IMR-90 (cell line): ENCODE measurements around the gene PAQR5. TPM values are rescaled to one million over a fixed set of nuclear protein-coding genes. Genes with fewer than 3 reads are reported as not detected.

Source experiments
- ATAC-seq: fragments of 200-7000 bp; cut with Tn5 transposase; 2 replicates; pipeline ENCODE4 v1.9.1; 2020; ENCODE audit warnings: low read depth, mild to moderate bottlenecking, moderate library complexity
- BruUV-seq: library from RNA; stranded (reverse); fragments of 400-500 nt; replicated peaks from 2 replicates; lab custom pipeline; 2021; lab: Mats Ljungman, UMichigan
- CTCF ChIA-PET: fragments of 300-600 bp; formaldehyde crosslinking; extraction: SDS; loops from one replicate; lab custom pipeline; 2021; ENCODE audit warnings: antibody characterized with exemption; lab: Yijun Ruan, JAX
- POLR2A ChIA-PET: fragments of 300-600 bp; sonication (Branson Sonifier 250); formaldehyde crosslinking; loops from one replicate; lab custom pipeline; 2022; ENCODE audit warnings: antibody characterized with exemption; ENCODE audit not compliant: unreplicated experiment; lab: Charles Lee
- DNase-seq: peaks from one replicate; pipeline ENCODE4 v3.0.0; 2013
- H2AFZ ChIP-seq: replicated peaks from 2 replicates; pipeline ENCODE3; 2013; ENCODE audit warnings: low read length, mild to moderate bottlenecking; ENCODE audit not compliant: poor library complexity
- H2AK5ac ChIP-seq: 2 replicates; pipeline ENCODE4 v1.6.1; 2013; ENCODE audit warnings: low read depth, low read length, inconsistent platforms
- H2AK9ac ChIP-seq: replicated peaks from 2 replicates; pipeline ENCODE3; 2013; ENCODE audit warnings: mild to moderate bottlenecking, low read depth, low read length, moderate library complexity; ENCODE audit not compliant: poor library complexity
- H2BK120ac ChIP-seq: 2 replicates; pipeline ENCODE4 v1.6.1; 2013; ENCODE audit warnings: low read depth, low read length, inconsistent platforms
- H2BK15ac ChIP-seq: 3 replicates; pipeline ENCODE4 v1.6.1; 2013; ENCODE audit warnings: low read depth, low read length, inconsistent platforms
- H2BK20ac ChIP-seq: 2 replicates; pipeline ENCODE4 v1.6.1; 2013; ENCODE audit warnings: low read depth, mild to moderate bottlenecking, inconsistent platforms, low read length, moderate library complexity
- H2BK5ac ChIP-seq: 2 replicates; pipeline ENCODE4 v1.6.1; 2013; ENCODE audit warnings: mild to moderate bottlenecking, low read depth, low read length, inconsistent platforms; ENCODE audit not compliant: poor library complexity, severe bottlenecking
- H3K14ac ChIP-seq: replicated peaks from 2 replicates; pipeline ENCODE4 v1.6.1; 2013; ENCODE audit warnings: low read depth, low read length, inconsistent platforms
- H3K18ac ChIP-seq: 2 replicates; pipeline ENCODE4 v1.6.1; 2013; ENCODE audit warnings: low read depth, low read length, control low read depth
- H3K23ac ChIP-seq: 2 replicates; pipeline ENCODE4 v1.6.1; 2013; ENCODE audit warnings: low read depth, low read length, inconsistent platforms
- H3K27ac ChIP-seq: 2 replicates; pipeline ENCODE4 v1.5.1; 2013; ENCODE audit warnings: mild to moderate bottlenecking, control low read depth, low read length; ENCODE audit not compliant: insufficient read depth
- H3K27me3 ChIP-seq: 2 replicates; pipeline ENCODE4 v1.6.1; 2013; ENCODE audit warnings: low read length; ENCODE audit not compliant: control insufficient read depth, insufficient read depth
- H3K36me3 ChIP-seq: 2 replicates; pipeline ENCODE4 v1.6.1; 2013; ENCODE audit warnings: low read length, mixed read lengths; ENCODE audit not compliant: control insufficient read depth, insufficient read depth
- H3K4ac ChIP-seq: 2 replicates; pipeline ENCODE4 v1.6.1; 2013; ENCODE audit warnings: low read depth, low read length, inconsistent platforms
- H3K4me1 ChIP-seq: 2 replicates; pipeline ENCODE4 v1.6.1; 2013; ENCODE audit warnings: low read length, mixed read lengths; ENCODE audit not compliant: control insufficient read depth, insufficient read depth
- H3K4me2 ChIP-seq: 2 replicates; pipeline ENCODE4 v1.6.1; 2013; ENCODE audit warnings: low read depth, mild to moderate bottlenecking, control low read depth, low read length, moderate library complexity
- H3K4me3 ChIP-seq: 2 replicates; pipeline ENCODE4 v1.5.1; 2013; ENCODE audit warnings: low read depth, mild to moderate bottlenecking, control low read depth, low read length, moderate library complexity; ENCODE audit not compliant: insufficient read depth
- H3K56ac ChIP-seq: 2 replicates; pipeline ENCODE4 v1.6.1; 2013; ENCODE audit warnings: low read length, inconsistent platforms; ENCODE audit not compliant: insufficient read depth; ENCODE audit errors: extremely low read depth
- H3K79me1 ChIP-seq, 2 experiments: 2 replicates each; pipeline ENCODE4 v1.6.1; 2013; ENCODE audit warnings: low read length in 2 of 2, inconsistent platforms in 1 of 2, low read depth in 1 of 2
- H3K9ac ChIP-seq: 2 replicates; pipeline ENCODE4 v1.6.1; 2013; ENCODE audit warnings: low read depth, low read length, control low read depth
- H3K9me1 ChIP-seq: 2 replicates; pipeline ENCODE4 v1.6.1; 2013; ENCODE audit warnings: low read length, inconsistent platforms; ENCODE audit not compliant: insufficient read depth
- H3K9me3 ChIP-seq: 2 replicates; pipeline ENCODE4 v1.6.1; 2013; ENCODE audit warnings: low read length; ENCODE audit not compliant: control insufficient read depth, insufficient read depth
- H4K20me1 ChIP-seq: 2 replicates; pipeline ENCODE4 v1.6.1; 2013; ENCODE audit warnings: low read length, inconsistent platforms; ENCODE audit not compliant: insufficient read depth
- H4K5ac ChIP-seq: 2 replicates; pipeline ENCODE4 v1.6.1; 2013; ENCODE audit warnings: mild to moderate bottlenecking, low read depth, low read length, control low read depth
- H4K8ac ChIP-seq, 2 experiments: 2 replicates each; pipeline ENCODE4 v1.6.1; 2013; ENCODE audit warnings: low read depth in 2 of 2, low read length in 2 of 2, control low read depth in 1 of 2, inconsistent platforms in 1 of 2
- H4K91ac ChIP-seq: 2 replicates; pipeline ENCODE4 v1.6.1; 2013; ENCODE audit warnings: low read depth, low read length, inconsistent platforms; ENCODE audit not compliant: insufficient read depth
- BHLHE40 ChIP-seq: fragments of 150-350 bp; IDR thresholded peaks from 2 replicates; pipeline ENCODE4 v1.6.1; 2016; ENCODE audit warnings: mild to moderate bottlenecking, low read depth, low read length
- CEBPB ChIP-seq: IDR thresholded peaks from 2 replicates; pipeline ENCODE4 v1.6.1; 2012; ENCODE audit warnings: low read depth, low read length, improper control_type of control experiment
- CHD1 ChIP-seq: IDR thresholded peaks from 2 replicates; pipeline ENCODE4 v1.6.1; 2012; ENCODE audit warnings: low read depth, low read length, improper control_type of control experiment
- CTCF ChIP-seq: conservative IDR thresholded peaks from 2 replicates; pipeline ENCODE4 v1.5.1; 2012; ENCODE audit warnings: mild to moderate bottlenecking, low read depth, low read length, improper control_type of control experiment
- ELK1 ChIP-seq: fragments of 150-350 bp; IDR thresholded peaks from 2 replicates; pipeline ENCODE4 v1.6.1; 2016; ENCODE audit warnings: low read depth, mild to moderate bottlenecking, low read length, moderate library complexity, borderline replicate concordance
- FOS ChIP-seq: fragments of 150-350 bp; IDR thresholded peaks from 2 replicates; pipeline ENCODE4 v1.6.1; 2016; ENCODE audit warnings: low read depth, low read length
- MAFK ChIP-seq: IDR thresholded peaks from 2 replicates; pipeline ENCODE4 v1.6.1; 2012; ENCODE audit warnings: low read depth, low read length, improper control_type of control experiment
- MAZ ChIP-seq: IDR thresholded peaks from 2 replicates; pipeline ENCODE4 v1.6.1; 2012; ENCODE audit warnings: low read depth, mild to moderate bottlenecking, low read length, improper control_type of control experiment, moderate library complexity, borderline replicate concordance
- NFE2L2 ChIP-seq: fragments of 150-350 bp; IDR thresholded peaks from 2 replicates; pipeline ENCODE4 v1.6.1; 2016; ENCODE audit warnings: low read depth, mild to moderate bottlenecking, low read length
- RAD21 ChIP-seq: IDR thresholded peaks from 2 replicates; pipeline ENCODE4 v1.6.1; 2012; ENCODE audit warnings: low read length, improper control_type of control experiment
- RCOR1 ChIP-seq: IDR thresholded peaks from 2 replicates; pipeline ENCODE4 v1.6.1; 2012; ENCODE audit warnings: mild to moderate bottlenecking, low read length, improper control_type of control experiment; ENCODE audit not compliant: insufficient replicate concordance
- RFX5 ChIP-seq: IDR thresholded peaks from 2 replicates; pipeline ENCODE4 v1.8.0; 2012; ENCODE audit warnings: low read depth, mild to moderate bottlenecking, low read length, moderate library complexity
- USF2 ChIP-seq: fragments of 150-350 bp; IDR thresholded peaks from 2 replicates; pipeline ENCODE4 v1.6.1; 2017; ENCODE audit warnings: mild to moderate bottlenecking, antibody characterized with exemption, low read length, low read depth
- WGBS, 2 experiments: methylation state at CpG; one replicate each; pipeline versions ENCODE4 v1.1.5 to v1.1.7; 2013; ENCODE audit warnings: missing lambda C conversion rate in 2 of 2; ENCODE audit not compliant: insufficient read length in 1 of 2; ENCODE audit errors: extremely low coverage in 2 of 2; 5-methylcytosine and 5-hydroxymethylcytosine counted together
- dilution Hi-C: fragments of 300-500 bp; cut with HindIII; formaldehyde crosslinking; loops from one replicate; pipeline ENCODE4 v1.14.3; 2018; ENCODE audit warnings: low sequenced_read_pairs; ENCODE audit not compliant: unreplicated experiment
- in situ Hi-C: fragments of 300-500 bp; cut with MboI; formaldehyde crosslinking; loops from 3 replicates; pipeline ENCODE4 v1.14.3; 2019; ENCODE audit warnings: low sequenced_read_pairs, inconsistent platforms, mixed read lengths
- intact Hi-C: fragments of 100-400 bp; cut with micrococcal nuclease; formaldehyde crosslinking; loops from 2 replicates; pipeline ENCODE4 v1.10.0; 2022
- polyA plus RNA-seq, 3 experiments: library from polyadenylated mRNA; depleted of rRNA; stranded (reverse); fragments of >200 nt; gene quantifications; 2 replicates each; pipeline ENCODE4 v1.2.3, GENCODE V29; 2012; ENCODE audit warnings: low replicate concordance in 1 of 3
- total RNA-seq: library from RNA; depleted of rRNA; stranded (reverse); fragments of >200 nt; gene quantifications from 2 replicates; pipeline ENCODE4 v1.2.3, GENCODE V29; 2012

Gene PAQR5
- total and polyA plus RNA-seq, 2 of the 4 experiments (the other 2 are of a cell fraction): 2.3 to 2.7 TPM

GRCh38 chr15:69288531-69289341 lies 10.0 kb upstream of the PAQR5 start:
- Histone ChIP-seq H2BK120ac (peak overlapping the region; percentile 29; the same call in 1 of the 2 replicates), H3K4me3 (no peak overlapping the region), H2AK5ac (peak overlapping the region; percentile 54; the same call in 1 of the 2 replicates), H3K9ac (no peak overlapping the region), H2BK15ac (0 out of 3 replicates have a peak overlapping the region, but pooled peaks have one; percentile 21), H3K79me1 (no peaks in the 10 kb centered on the region), H2AFZ (peak overlapping the region; percentile 36), H2AK9ac (peak overlapping the region; percentile 7), H3K23ac (no peak overlapping the region), H3K14ac (no peak overlapping the region), H4K91ac (no peak overlapping the region), H4K8ac (no peak overlapping the region), H2BK20ac (no peak overlapping the region), H4K20me1 (no peaks in the 10 kb centered on the region), H3K4ac (peak overlapping the region; percentile 24; the same call in 1 of the 2 replicates), H3K27ac (peak overlapping the region; percentile 60; the same call in 1 of the 2 replicates), H3K4me1 (peaks cover 16% of the 10 kb centered on the region; the same call in 1 of the 2 replicates), H4K5ac (peak overlapping the region; percentile 19; the same call in 1 of the 2 replicates), H3K56ac (no peak overlapping the region), H3K18ac (no peak overlapping the region; the same call in 1 of the 2 replicates), H3K9me1 (0 out of 2 replicates have a peak, but pooled peaks cover 4% of the 10 kb centered on the region), H3K4me2 (no peak overlapping the region; the same call in 1 of the 2 replicates), H3K27me3 (peaks cover 2% of the 10 kb centered on the region; the same call in 1 of the 2 replicates), H3K36me3 (no peaks in the 10 kb centered on the region), H3K9me3 (no peaks in the 10 kb centered on the region), H2BK5ac (no peak overlapping the region)
- ChIA-PET CTCF (no interaction called here), POLR2A (no interaction called here)
- dilution Hi-C loops: no loop called here
- intact Hi-C loops: no loop called here
- no TSS peak for BruUV-seq
- ATAC-seq (peak; percentile 7; the same call in 1 of the 2 replicates), DNase-seq (no peak)
- in situ Hi-C loops: no loop called here
- WGBS, 2 experiments: 95% methylated on average over 7 of the region's 11 CpGs; no CpG with 5 or more reads in 1 of the 2 experiments
- TF ChIP-seq CHD1: no peak
- no peak for TF ChIP-seq FOS
- no peak for TF ChIP-seq CTCF
- TF ChIP-seq RFX5: no peak
- no peak for TF ChIP-seq BHLHE40
- TF ChIP-seq CEBPB: no peak
- no peak for TF ChIP-seq NFE2L2
- TF ChIP-seq USF2: no peak
- no peak for TF ChIP-seq RAD21
- TF ChIP-seq MAFK: no peak
- TF ChIP-seq RCOR1: no peak
- no peak for TF ChIP-seq MAZ
- TF ChIP-seq ELK1: no peak
